GM21390 (cell line): ENCODE results near the gene PMP22.

Source experiments
- ATAC-seq: cut with Tn5 transposase; IDR thresholded peaks from one replicate; pipeline ENCODE4 v1.9.1; 2021; ENCODE audit not compliant: unreplicated experiment

PMP22 gene

GRCh38 chr17:15265131-15265530 is at the start of gene PMP22:
PMP22 (minus strand) TSS chr17:15265326; CDS start chr17:15260727, 4,599 bp downstream.
- ATAC-seq = no peak

GRCh38 chr17:15311996-15312395 is 46.9 kb upstream of the PMP22 start:
- ATAC-seq = no peak

- ATAC-seq = no peak
These were observed 44.7 kb upstream of the PMP22 start for GRCh38 chr17:15309793-15310192.

- ATAC-seq = no peak
These were observed 44.1 kb upstream of the PMP22 start for GRCh38 chr17:15309236-15309635.

- ATAC-seq = no peak
These were observed 43.6 kb upstream of the PMP22 start for GRCh38 chr17:15308758-15309157.

GRCh38 chr17:15307710-15308111 is 42.6 kb upstream of the PMP22 start:
- ATAC-seq = no peak

- ATAC-seq = no peak
These were observed 38.7 kb upstream of the PMP22 start for GRCh38 chr17:15303851-15304250.

GRCh38 chr17:15303268-15303667 is 38.1 kb upstream of the PMP22 start:
- no peak for ATAC-seq

GRCh38 chr17:15301845-15302244 is 36.7 kb upstream of the PMP22 start:
- no peak for ATAC-seq

GRCh38 chr17:15298176-15298575 is 33.0 kb upstream of the PMP22 start:
- no peak for ATAC-seq

- no peak for ATAC-seq
These were observed 28.4 kb upstream of the PMP22 start for GRCh38 chr17:15293558-15293957.

GRCh38 chr17:15291674-15292361 is 26.7 kb upstream of the PMP22 start:
- ATAC-seq = no peak

- no peak for ATAC-seq
These were observed 25.5 kb upstream of the PMP22 start for GRCh38 chr17:15290605-15291004.

- no peak for ATAC-seq
These were observed 24.4 kb upstream of the PMP22 start for GRCh38 chr17:15289285-15290183.

GRCh38 chr17:15288859-15289258 is 23.7 kb upstream of the PMP22 start:
- no peak for ATAC-seq

GRCh38 chr17:15287538-15288267 is 22.6 kb upstream of the PMP22 start:
- no peak for ATAC-seq

GRCh38 chr17:15285466-15285865 is 20.3 kb upstream of the PMP22 start:
- ATAC-seq = no peak

GRCh38 chr17:15284537-15284936 is 19.4 kb upstream of the PMP22 start:
- no peak for ATAC-seq

- no peak for ATAC-seq
These were observed 19.0 kb upstream of the PMP22 start for GRCh38 chr17:15284107-15284506.

- no peak for ATAC-seq
These were observed 16.8 kb upstream of the PMP22 start for GRCh38 chr17:15281909-15282308.

- no peak for ATAC-seq
These were observed 13.9 kb upstream of the PMP22 start for GRCh38 chr17:15278924-15279477.
